RWPE2 (cell line): Measurements from ENCODE around the gene C2CD2.

ENCODE experiments used
- ATAC-seq: fragments of 200-7000 bp; cut with Tn5 transposase; 3 replicates; pipeline ENCODE4 v1.9.1; 2021; ENCODE audit warnings: low read depth
- DNase-seq: peaks from one replicate; pipeline ENCODE4 v3.0.0-alpha.2; 2020; ENCODE audit warnings: low spot score
- H3K27ac ChIP-seq: fragments of 450-650 bp; 2 replicates; pipeline ENCODE4 v1.5.1; 2017; ENCODE audit warnings: mild to moderate bottlenecking; ENCODE audit not compliant: poor library complexity, severe bottlenecking
- H3K27me3 ChIP-seq: fragments of 250-450 bp; sonication (Bioruptor Pico); 2 replicates; pipeline ENCODE4 v1.5.1; 2021; ENCODE audit warnings: mild to moderate bottlenecking, moderate library complexity; ENCODE audit not compliant: insufficient read depth, poor library complexity, severe bottlenecking
- H3K36me3 ChIP-seq: fragments of 250-450 bp; sonication (Bioruptor Pico); 2 replicates; pipeline ENCODE4 v1.5.1; 2020; ENCODE audit warnings: low read depth, mild to moderate bottlenecking, moderate library complexity
- H3K4me1 ChIP-seq: fragments of 250-450 bp; sonication (Bioruptor Pico); 2 replicates; pipeline ENCODE4 v1.5.1; 2021; ENCODE audit warnings: mild to moderate bottlenecking, moderate library complexity; ENCODE audit not compliant: insufficient read depth, poor library complexity, severe bottlenecking
- H3K4me3 ChIP-seq: fragments of 250-450 bp; sonication (Bioruptor Pico); 2 replicates; pipeline ENCODE4 v1.5.1; 2021; ENCODE audit warnings: mild to moderate bottlenecking, moderate library complexity; ENCODE audit not compliant: severe bottlenecking
- H3K9me3 ChIP-seq: fragments of 250-450 bp; sonication (Bioruptor Pico); 2 replicates; pipeline ENCODE4 v1.5.1; 2021; ENCODE audit warnings: mild to moderate bottlenecking, moderate library complexity; ENCODE audit not compliant: severe bottlenecking
- CTCF ChIP-seq: fragments of 450-650 bp; IDR thresholded peaks from one replicate; pipeline ENCODE4 v1.5.1; 2017; ENCODE audit warnings: mild to moderate bottlenecking, moderate library complexity; ENCODE audit not compliant: poor library complexity, severe bottlenecking

The C2CD2 gene

DNA sequence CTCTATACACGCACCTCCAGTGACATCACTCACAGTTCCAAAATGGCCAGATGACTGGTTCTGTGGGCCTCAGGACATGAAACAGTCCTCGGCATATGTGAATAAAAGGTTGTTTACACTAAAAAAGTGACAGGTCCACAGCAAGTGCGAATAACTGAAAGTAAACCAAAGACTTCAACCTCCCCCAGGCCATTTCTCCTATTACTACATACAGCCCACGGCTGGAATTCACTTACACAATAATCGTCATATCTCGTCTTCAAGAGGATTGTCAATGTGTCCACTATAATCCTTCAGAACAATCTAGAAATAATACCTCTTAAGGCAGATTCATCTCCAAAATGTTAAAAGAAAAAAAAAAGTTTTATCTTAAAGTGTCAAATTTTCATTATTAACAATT, 72.8 kb downstream of the C2CD2 start:
- no peak for TF ChIP-seq CTCF
- Histone ChIP-seq H3K4me1 (peaks cover 6% of the 10 kb centered on the region), H3K27ac (no peak overlapping the region), H3K27me3 (no peaks in the 10 kb centered on the region), H3K9me3 (no peaks in the 10 kb centered on the region), H3K36me3 (peaks cover 12% of the 10 kb centered on the region), H3K4me3 (no peak overlapping the region)
- no peak for DNase-seq
- no peak for ATAC-seq

DNA sequence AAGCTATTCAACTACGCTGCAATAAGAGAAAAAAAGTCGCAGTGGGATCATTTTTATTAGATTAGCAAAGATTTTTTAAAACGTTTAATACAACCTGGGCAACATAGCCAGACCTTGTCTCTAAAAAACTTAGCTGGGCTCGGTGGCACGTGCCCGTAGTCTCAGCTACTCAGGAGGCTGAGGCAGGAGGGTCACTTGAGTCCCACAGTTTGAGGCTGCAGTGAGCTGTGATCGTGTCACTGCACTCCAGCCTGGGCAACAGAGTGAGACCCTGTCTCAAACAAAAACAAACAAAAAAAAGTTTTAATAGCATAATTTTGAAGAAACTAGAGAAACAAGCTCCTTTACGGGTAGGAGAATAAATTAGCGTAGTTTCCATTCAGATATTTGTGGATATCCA, 73.7 kb downstream of the C2CD2 start:
- Histone ChIP-seq H3K4me3 (no peak overlapping the region), H3K27me3 (no peaks in the 10 kb centered on the region), H3K36me3 (peaks cover 20% of the 10 kb centered on the region), H3K27ac (no peak overlapping the region), H3K4me1 (peaks cover 6% of the 10 kb centered on the region), H3K9me3 (no peaks in the 10 kb centered on the region)
- no peak for TF ChIP-seq CTCF
- no peak for DNase-seq
- ATAC-seq = no peak

GRCh38 chr21:41879190-41879998, 74.4 kb downstream of the C2CD2 start, which contains the start of gene PRDM15:
Gene PRDM15, minus strand, starts transcription at chr21:41879344. Its CDS starts 18,981 bp downstream, at chr21:41860363.
- peak within 1 kb of the TSS; percentile 63 for H3K27ac ChIP-seq
- peak within 1 kb of the TSS; percentile 67 for H3K4me3 ChIP-seq
- H3K9me3 ChIP-seq = no peaks in the 10 kb centered on the region
- peaks cover 20% of the 10 kb centered on the region for H3K36me3 ChIP-seq
- H3K4me1 ChIP-seq = peaks cover 6% of the 10 kb centered on the region
- no peaks in the 10 kb centered on the region for H3K27me3 ChIP-seq
- no peak for TF ChIP-seq CTCF
- ATAC-seq (peak; percentile 75), DNase-seq (no peak)

GRCh38 chr21:41878831-41879189, 75.0 kb downstream of the C2CD2 start:
- DNase-seq = no peak

More at GRCh38 chr21:41878831-41879189, 75.0 kb downstream of the C2CD2 start:
- Histone ChIP-seq H3K27ac (peak overlapping the region; percentile 63), H3K27me3 (no peaks in the 10 kb centered on the region), H3K4me1 (peaks cover 6% of the 10 kb centered on the region), H3K36me3 (peaks cover 20% of the 10 kb centered on the region), H3K4me3 (peak overlapping the region; percentile 67), H3K9me3 (no peaks in the 10 kb centered on the region)
- TF ChIP-seq CTCF = no peak
- ATAC-seq = no peak; the same call in 2 of the 3 replicates
